Activated CD4-positive, alpha-beta T cell treated with anti-CD3 and anti-CD28 coated beads, Interleukin-10, Interleukin-2, amounts not matched to agents 100 ng/mL and 50 ng/mL, durations not matched to agents 16 hours and 8 hours (primary cell): ENCODE measurements around the gene FOXN3.

Experiments used
- DNase-seq: peaks from one replicate; pipeline ENCODE4 v3.0.0-alpha.2; 2020

The FOXN3 gene

GRCh38 chr14:89408907-89409700 is 7.9 kb downstream of the FOXN3 start:
- no peak for DNase-seq

DNA sequence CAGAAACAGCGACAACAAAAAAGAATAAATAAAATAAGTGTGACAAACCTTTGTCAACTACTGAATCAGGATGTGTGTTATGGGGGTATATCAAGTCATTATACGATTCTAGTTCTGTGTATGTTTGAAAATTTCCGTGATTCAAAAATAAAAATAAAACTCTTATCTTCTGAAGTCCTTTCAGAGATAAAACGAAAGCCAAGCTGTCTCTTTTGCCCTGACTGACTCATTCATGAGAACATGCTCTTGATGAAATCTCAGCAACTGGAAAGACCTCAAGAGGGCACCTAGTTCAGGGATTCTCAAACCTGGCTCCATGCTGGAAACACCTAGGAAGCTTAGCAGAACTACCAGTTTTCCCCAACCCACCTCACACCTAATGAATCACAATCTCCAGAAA is 9.2 kb downstream of the FOXN3 start:
- peak; percentile 53 for DNase-seq

- DNase-seq: no peak
Observed at GRCh38 chr14:89406941-89407340, 10.1 kb downstream of the FOXN3 start.

DNA sequence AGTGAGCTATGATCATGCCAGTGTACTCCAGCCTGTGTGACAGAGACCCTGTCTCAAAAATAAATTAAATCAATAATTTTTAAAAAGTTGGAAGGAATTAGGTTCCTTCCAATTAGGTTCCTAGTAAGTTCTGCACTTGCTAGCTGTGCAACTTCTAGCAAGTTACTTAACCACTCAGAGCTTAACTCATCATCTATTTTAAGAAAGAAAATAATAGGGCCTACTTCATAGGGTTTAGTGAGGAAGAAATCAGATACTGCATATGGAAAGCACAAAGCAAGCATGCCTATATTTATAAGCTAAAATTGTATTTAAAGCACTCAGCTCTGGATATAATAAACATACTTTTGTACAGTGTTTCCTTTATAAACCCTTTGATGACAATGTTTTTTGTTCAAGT is 10.7 kb downstream of the FOXN3 start:
- no peak for DNase-seq

GRCh38 chr14:89405712-89406111 is 11.3 kb downstream of the FOXN3 start:
- no peak for DNase-seq

DNA sequence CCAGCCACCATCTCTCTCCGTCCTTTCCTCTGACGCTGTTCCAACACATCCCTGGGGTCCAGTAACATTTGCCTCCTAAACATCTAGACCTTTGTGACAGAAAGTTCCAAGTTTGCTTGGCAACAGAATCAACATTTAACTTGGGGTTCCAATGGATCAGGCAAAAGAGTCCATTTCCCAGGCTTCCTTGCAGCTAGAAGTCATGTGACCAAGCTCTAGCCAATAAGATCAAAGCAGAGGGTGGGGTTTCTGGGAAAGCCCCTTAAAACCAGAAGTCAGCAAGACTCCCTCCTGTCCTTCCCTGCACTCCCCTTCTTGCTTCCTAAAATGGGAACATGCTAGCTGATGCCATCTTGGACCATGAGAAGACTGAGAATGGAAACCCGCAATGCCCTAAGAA is 14.7 kb downstream of the FOXN3 start:
- DNase-seq: no peak

GRCh38 chr14:89401761-89402160 is 15.3 kb downstream of the FOXN3 start:
- no peak for DNase-seq

DNA sequence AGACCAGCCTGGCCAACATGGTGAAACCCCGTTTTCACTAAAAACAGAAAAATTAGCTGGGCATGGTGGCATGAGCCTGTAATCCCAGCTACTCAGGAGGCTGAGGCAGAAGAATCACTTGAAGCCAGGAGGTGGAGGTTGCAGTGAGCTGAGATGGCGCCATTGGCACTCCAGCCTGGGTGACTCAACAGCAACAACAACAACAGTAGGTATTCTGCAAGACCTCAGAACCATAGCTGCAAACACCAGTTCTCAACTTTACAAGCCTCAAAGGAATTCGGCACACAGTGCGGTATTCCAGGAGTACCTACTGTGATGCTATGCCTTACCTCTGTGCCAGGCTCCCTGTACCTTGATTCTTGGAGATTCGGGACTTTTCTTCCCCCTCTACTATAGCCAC is 15.8 kb downstream of the FOXN3 start:
- no peak for DNase-seq

- no peak for DNase-seq
Observed at GRCh38 chr14:89400529-89400928, 16.5 kb downstream of the FOXN3 start.

DNA sequence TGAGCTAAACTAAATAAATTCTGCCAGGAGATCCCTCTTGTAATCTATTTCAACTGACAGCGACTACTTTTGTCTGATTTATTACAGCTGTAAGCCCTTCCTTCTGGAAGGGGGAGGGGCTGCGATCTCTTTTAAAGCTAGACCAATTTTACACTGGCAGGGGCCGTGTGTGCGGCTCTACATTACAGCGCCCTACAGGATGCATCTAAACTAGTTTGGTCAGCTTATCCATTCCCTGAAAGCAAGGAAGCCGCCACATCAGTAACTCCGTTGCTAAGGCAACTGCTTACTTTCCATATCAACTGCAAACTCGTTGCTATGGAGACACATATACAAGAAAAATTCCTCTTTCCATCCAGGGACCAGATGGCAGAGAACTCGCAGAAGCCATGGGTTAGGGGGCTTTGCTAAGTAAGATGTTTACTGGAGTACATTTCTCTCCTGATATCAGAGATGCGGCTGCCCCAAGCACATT is 17.4 kb downstream of the FOXN3 start:
- DNase-seq: no peak

- DNase-seq: no peak
Observed at GRCh38 chr14:89399157-89399556, 17.9 kb downstream of the FOXN3 start.

DNA sequence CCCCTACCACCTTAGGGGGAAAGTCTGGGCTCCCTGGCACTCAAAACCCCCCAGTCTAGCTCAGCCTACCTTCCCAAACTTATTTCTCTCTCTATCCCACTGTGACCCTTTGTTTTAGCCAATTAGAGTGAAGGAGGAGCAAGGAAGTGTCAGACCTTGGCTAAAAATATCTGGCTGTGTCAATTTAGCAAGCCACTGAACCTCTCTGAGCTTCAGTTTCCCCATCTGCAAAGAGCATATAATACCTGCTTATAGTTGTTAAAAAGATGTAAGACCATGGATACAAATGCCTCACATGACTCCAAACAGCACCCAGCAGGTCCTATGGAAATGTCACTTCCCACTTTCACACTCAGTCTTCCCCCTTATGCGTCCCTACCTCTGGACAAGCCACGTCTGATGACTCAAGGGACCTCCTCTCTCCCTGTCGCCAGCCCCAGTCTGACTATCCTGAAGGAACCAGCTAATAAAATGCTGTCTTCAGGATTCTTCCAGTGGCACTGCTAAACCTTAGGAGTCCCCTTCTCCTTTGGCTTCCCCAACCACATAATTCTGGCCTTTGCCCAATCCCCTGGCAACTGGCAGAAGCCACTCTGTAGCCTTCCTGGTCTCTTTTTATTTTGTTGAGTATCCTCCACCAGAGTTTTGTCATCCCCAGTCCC is 19.3 kb downstream of the FOXN3 start:
- DNase-seq: no peak

DNA sequence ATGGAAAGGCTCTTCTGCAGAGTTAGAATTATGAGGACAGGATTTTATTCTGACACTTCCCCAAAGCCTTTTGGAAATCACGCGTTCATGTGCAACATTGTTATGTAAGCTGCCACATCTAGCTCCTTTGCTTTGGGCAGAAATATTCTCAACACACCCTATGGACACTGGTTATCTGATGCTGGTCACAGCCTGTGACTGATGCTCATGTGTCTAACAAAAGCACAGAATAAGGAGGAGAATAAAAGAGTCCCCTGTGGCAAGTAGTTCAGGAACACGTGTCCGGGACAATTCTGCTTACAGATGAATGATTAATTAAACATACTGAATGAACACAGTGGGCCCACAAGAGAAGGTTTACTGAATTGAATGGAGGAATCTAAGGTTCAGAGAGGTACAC is 22.1 kb downstream of the FOXN3 start:
- DNase-seq: no peak

- no peak for DNase-seq
Observed at GRCh38 chr14:89393222-89393745, 23.7 kb downstream of the FOXN3 start.

DNA sequence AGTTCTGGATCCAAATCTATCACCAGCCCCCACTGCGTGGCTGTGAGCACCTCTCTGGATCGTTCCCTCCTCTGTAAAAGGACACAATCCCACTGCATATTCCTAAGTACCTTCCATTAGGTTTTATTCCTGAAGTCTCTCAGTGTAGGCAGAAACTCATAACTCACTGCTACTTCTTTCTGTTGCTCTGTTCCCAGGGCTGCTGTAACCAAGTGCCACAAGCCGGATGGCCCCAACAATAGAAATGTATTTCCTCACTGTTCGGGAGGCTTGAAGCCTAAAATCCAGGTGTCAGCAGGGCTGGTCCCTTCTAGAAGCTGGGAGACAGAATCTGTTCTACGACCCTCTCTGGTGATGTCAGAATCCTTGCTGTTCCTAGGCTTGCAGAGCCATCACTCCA is 24.9 kb downstream of the FOXN3 start:
- no peak for DNase-seq

DNA sequence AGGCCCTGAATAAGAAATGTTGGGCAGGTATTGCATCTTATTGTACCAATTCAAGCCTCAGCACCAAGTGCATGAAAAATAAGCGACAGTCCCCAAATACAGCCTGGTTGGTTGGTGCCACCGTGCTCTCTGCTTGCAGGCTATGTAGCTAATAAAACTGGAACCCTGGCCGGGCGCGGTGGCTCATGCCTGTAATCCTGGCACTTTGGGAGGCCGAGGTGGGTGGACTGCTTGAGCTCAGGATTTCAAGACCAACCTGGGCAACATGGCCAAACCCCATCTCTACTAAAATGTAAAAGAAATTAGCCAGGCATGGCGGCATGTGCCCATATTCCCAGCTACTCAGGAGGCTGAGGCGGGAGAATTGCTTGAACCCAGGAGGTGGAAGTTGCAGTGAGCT is 25.5 kb downstream of the FOXN3 start:
- no peak for DNase-seq

- no peak for DNase-seq
Observed at GRCh38 chr14:89391123-89391522, 25.9 kb downstream of the FOXN3 start.

GRCh38 chr14:89388853-89389252 is 28.2 kb downstream of the FOXN3 start:
- DNase-seq: no peak

DNA sequence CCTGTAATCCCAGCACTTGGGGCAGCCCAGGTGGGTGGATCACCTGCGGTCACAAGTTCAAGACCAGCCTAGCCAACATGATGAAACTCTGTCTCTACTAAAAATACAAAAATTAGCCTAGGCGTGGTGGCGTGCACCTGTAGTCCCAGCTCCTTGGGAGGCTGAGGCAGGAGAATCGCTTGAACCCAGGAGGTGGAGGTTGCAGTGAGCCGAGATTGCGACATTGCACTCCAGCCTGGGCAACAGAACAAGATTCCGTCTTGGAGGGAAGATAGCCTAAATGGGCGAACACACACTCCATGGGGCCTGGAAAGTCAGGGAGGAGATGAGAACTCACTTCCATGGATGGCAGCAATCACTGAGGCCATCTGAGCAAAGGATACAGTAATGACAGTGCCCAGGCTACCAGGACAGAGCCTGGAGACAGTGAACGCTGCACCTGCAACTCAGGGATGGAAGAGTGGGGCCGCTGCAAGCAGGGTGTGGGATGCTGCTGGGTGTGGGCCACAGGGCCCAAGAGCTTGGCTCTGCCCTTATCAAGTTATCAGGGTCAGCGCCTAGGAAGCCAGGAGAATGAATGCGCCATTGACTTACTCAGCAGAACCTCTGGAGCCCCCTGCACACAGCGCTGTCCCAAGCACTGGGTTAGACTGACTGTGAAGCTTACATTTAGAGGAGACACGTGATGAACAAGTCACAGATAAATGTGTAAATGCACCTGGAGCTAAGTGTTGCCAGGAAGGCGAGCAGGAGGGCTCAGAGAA is 28.9 kb downstream of the FOXN3 start:
- DNase-seq: no peak

GRCh38 chr14:89386212-89386886 is 30.7 kb downstream of the FOXN3 start:
- DNase-seq: no peak

DNA sequence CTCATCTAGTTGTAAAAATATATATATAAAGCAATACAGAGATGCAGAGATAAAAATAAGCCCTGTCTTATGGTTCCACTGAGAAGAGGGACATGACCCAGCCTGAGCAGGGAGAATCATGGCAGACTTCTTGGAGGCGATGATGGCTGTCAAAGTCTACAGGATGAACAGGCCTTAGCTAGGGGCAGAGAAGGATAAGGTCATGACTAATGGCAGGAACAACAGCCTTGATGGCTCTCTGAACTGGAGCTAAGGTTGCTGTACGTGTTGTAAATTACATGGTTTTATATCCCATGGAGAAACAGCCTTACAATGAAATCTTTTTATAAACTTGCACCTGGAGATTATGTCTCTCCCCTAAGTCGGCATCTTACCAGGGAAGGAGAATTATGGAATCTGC is 32.4 kb downstream of the FOXN3 start:
- no peak for DNase-seq

- DNase-seq: no peak
Observed at GRCh38 chr14:89384023-89384422, 33.0 kb downstream of the FOXN3 start.
